ENCODE data around the gene HOMER3. TPM values are rescaled to one million over a fixed set of nuclear protein-coding genes. Genes with fewer than 3 reads are reported as not detected.

HOMER3 gene
- total RNA-seq, 1 experiment from 2014 or later = 20.2 TPM

DNA sequence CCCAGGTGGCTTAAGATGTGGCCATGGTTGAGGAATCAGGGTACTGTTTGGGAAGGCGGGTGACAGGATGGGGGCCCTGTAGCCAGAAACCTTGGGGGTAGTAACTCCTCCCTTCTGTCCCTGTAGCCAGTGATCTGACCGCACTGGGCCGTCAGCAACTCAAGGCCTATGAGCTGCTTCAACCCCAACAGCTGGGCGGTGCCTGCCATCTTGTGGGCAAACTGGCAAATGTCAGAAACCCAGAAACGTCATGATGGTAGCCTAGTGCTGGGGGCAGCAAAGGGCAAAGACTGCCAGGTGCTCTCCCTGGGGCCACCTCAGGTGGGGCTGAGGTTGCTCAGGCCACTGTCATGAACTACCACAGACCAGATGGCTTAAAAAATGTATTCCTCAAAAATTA is 25.4 kb downstream of the HOMER3 start:
- BruUV-seq (replicated peaks) = no TSS peak
- H3K27me3 Mint-ChIP-seq (ENCODE audit: unreplicated experiment) = no peaks in the 10 kb centered on the region
- intact Hi-C loops (cut with micrococcal nuclease; ENCODE audit: unreplicated experiment) = no loop called here

DNA sequence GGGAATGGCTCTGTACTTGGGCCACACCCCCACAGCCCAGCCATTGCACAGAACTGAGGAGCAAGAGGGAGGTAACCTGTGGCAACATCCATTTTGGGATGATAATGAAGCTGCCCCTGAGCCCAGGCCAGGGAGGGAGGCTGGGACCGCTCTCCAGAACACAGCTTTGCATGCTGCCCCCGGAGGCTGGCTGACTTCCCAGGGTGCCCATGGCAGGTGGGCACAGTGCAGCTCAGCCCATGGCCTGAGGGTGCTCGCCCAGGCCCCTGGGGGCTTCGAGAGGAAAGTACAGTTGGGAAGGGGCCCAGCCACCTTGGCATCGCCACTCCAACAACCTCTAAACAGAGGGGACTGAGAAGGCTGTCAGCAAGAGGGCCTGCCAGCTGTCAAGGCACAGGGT is 27.6 kb downstream of the HOMER3 start:
- Mint-ChIP-seq H3K27ac (ENCODE audit: unreplicated experiment) (no peak overlapping the region), H3K4me1 (ENCODE audit: low read depth, unreplicated experiment) (peaks cover 6% of the 10 kb centered on the region), H3K27me3 (ENCODE audit: unreplicated experiment) (no peaks in the 10 kb centered on the region), H3K36me3 (ENCODE audit: insufficient read depth, unreplicated experiment) (peaks cover 32% of the 10 kb centered on the region), H3K4me3 (ENCODE audit: low read depth, unreplicated experiment) (no peak overlapping the region), H3K9me3 (ENCODE audit: low read depth, unreplicated experiment) (no peaks in the 10 kb centered on the region)
- DNase-seq = no peak
- TF ChIP-seq, protein P1, sequence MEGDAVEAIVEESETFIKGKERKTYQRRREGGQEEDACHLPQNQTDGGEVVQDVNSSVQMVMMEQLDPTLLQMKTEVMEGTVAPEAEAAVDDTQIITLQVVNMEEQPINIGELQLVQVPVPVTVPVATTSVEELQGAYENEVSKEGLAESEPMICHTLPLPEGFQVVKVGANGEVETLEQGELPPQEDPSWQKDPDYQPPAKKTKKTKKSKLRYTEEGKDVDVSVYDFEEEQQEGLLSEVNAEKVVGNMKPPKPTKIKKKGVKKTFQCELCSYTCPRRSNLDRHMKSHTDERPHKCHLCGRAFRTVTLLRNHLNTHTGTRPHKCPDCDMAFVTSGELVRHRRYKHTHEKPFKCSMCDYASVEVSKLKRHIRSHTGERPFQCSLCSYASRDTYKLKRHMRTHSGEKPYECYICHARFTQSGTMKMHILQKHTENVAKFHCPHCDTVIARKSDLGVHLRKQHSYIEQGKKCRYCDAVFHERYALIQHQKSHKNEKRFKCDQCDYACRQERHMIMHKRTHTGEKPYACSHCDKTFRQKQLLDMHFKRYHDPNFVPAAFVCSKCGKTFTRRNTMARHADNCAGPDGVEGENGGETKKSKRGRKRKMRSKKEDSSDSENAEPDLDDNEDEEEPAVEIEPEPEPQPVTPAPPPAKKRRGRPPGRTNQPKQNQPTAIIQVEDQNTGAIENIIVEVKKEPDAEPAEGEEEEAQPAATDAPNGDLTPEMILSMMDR (IDR thresholded peaks at IDR 0.05; ENCODE audit: unreplicated experiment) = no peak
- intact Hi-C loops (cut with micrococcal nuclease; ENCODE audit: unreplicated experiment) = no loop called here
- BruUV-seq (replicated peaks) = no TSS peak
- CTCF ChIA-PET = no interaction called here

More for the DNA sequence above, 25.4 kb downstream of the HOMER3 start:
- H3K4me3 Mint-ChIP-seq (ENCODE audit: low read depth, unreplicated experiment) = no peak overlapping the region
- peaks cover 47% of the 10 kb centered on the region for H3K36me3 Mint-ChIP-seq (ENCODE audit: insufficient read depth, unreplicated experiment)
- TF ChIP-seq, protein P1 (IDR thresholded peaks at IDR 0.05; ENCODE audit: unreplicated experiment) = no peak
- H3K4me1 Mint-ChIP-seq (ENCODE audit: low read depth, unreplicated experiment) = peaks cover 6% of the 10 kb centered on the region
- no peaks in the 10 kb centered on the region for H3K9me3 Mint-ChIP-seq (ENCODE audit: low read depth, unreplicated experiment)
- CTCF ChIA-PET = interaction anchor here (1.0 to 1.9 kb wide), 2 partner anchors 20 to 71 kb away, joined by 3 to 6 read pairs; no protein-coding TSS in a partner anchor
- H3K27ac Mint-ChIP-seq (ENCODE audit: unreplicated experiment) = no peak overlapping the region
- DNase-seq = peak; percentile 46

DNA sequence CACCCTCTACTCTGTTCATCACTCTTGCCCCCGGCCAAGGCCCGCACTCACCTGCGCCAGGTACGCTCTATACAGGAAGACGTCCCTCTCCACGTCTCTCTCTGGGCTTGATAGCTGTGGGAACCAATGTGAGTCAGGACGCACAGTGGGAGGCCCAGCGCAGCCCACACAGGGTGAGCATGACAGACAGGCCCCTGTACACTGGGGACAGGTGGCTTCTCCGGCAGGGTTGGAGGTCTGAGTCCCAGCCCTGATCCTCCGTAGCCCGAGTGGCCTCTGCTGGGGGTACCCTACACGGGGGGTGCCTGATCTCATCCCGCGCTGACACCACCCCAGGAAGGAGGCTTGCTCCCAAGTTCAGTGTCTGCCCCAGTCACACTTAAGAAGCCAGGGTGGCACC is 28.1 kb downstream of the HOMER3 start:
- intact Hi-C loops (cut with micrococcal nuclease; ENCODE audit: unreplicated experiment) = no loop called here
- BruUV-seq (replicated peaks) = no TSS peak
- CTCF ChIA-PET = no interaction called here
- peaks cover 26% of the 10 kb centered on the region for H3K36me3 Mint-ChIP-seq (ENCODE audit: insufficient read depth, unreplicated experiment)
- H3K27ac Mint-ChIP-seq (ENCODE audit: unreplicated experiment) = no peak overlapping the region
- H3K4me3 Mint-ChIP-seq (ENCODE audit: low read depth, unreplicated experiment) = no peak overlapping the region
- TF ChIP-seq, protein P1 (IDR thresholded peaks at IDR 0.05; ENCODE audit: unreplicated experiment) = no peak
- no peak for DNase-seq
- no peaks in the 10 kb centered on the region for H3K27me3 Mint-ChIP-seq (ENCODE audit: unreplicated experiment)
- no peaks in the 10 kb centered on the region for H3K9me3 Mint-ChIP-seq (ENCODE audit: low read depth, unreplicated experiment)
- peaks cover 6% of the 10 kb centered on the region for H3K4me1 Mint-ChIP-seq (ENCODE audit: low read depth, unreplicated experiment)

DNA sequence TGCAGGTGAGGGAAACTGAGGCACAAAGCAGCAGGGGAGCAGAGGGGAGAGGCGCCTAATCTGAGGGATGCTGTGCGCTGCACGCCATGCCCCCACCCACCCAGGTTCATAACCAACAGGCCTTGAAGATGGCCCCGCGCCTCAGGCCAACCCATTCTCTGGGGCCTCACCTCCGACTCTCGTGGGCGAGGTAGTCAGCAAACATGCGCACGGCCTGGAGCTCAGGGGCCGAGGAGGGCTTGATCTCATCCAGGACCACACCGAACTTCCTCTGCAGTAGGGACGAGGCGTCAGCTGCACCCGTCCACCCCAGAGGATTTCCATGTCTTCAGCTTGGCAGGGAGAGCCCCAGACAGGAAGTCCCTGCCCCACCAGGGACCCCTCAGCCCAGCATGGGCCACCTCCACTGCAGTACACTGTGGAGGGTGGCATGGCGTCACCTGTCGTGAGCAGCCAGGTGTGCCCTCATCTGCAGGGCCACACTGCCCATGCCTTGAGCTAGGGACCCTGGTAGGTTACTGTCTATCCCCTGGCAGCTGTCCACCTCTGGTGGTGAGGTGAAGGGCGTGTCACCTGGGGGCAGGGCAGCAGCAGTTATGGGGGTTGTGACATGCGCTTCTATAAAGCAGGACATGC is 30.1 kb downstream of the HOMER3 start:
- no peaks in the 10 kb centered on the region for H3K9me3 Mint-ChIP-seq (ENCODE audit: low read depth, unreplicated experiment)
- no peak for DNase-seq
- no TSS peak for BruUV-seq (replicated peaks)
- intact Hi-C loops (cut with micrococcal nuclease; ENCODE audit: unreplicated experiment) = no loop called here
- no peak overlapping the region for H3K27ac Mint-ChIP-seq (ENCODE audit: unreplicated experiment)
- H3K4me1 Mint-ChIP-seq (ENCODE audit: low read depth, unreplicated experiment) = no peaks in the 10 kb centered on the region
- peaks cover 23% of the 10 kb centered on the region for H3K36me3 Mint-ChIP-seq (ENCODE audit: insufficient read depth, unreplicated experiment)
- CTCF ChIA-PET = no interaction called here
- H3K27me3 Mint-ChIP-seq (ENCODE audit: unreplicated experiment) = no peaks in the 10 kb centered on the region
- H3K4me3 Mint-ChIP-seq (ENCODE audit: low read depth, unreplicated experiment) = no peak overlapping the region
- TF ChIP-seq, protein P1 (IDR thresholded peaks at IDR 0.05; ENCODE audit: unreplicated experiment) = no peak
